HG03135 (cell line): ENCODE data around the gene TRAPPC2.
"Not testable (repeated sequence)": the region's sequence is repeated elsewhere in the genome, so short reads cannot be mapped to it uniquely, and the experiment has no call there.

Source experiments
- ATAC-seq: cut with Tn5 transposase; IDR thresholded peaks from one replicate; pipeline ENCODE4 v1.9.1; 2021; ENCODE audit warnings: mild to moderate bottlenecking, moderate library complexity; ENCODE audit not compliant: unreplicated experiment

Gene TRAPPC2

GRCh38 chrX:13673016-13673415 is 61.4 kb downstream of the TRAPPC2 start:
- ATAC-seq: no peak

GRCh38 chrX:13670197-13670596 is 64.2 kb downstream of the TRAPPC2 start:
- ATAC-seq: no peak

- not testable (repeated sequence) for ATAC-seq
These were observed 64.7 kb downstream of the TRAPPC2 start for GRCh38 chrX:13669755-13670154.

- peak; percentile 86 for ATAC-seq
These were observed 65.1 kb downstream of the TRAPPC2 start for GRCh38 chrX:13669246-13669737.

- ATAC-seq: no peak
These were observed 66.5 kb downstream of the TRAPPC2 start for GRCh38 chrX:13667919-13668318.

- ATAC-seq: no peak
These were observed 67.6 kb downstream of the TRAPPC2 start for GRCh38 chrX:13666836-13667235.

- ATAC-seq: no peak
These were observed 70.4 kb downstream of the TRAPPC2 start for GRCh38 chrX:13664020-13664419.

GRCh38 chrX:13662355-13662791 is 72.0 kb downstream of the TRAPPC2 start:
- ATAC-seq: no peak
